Panc1 (cell line): ENCODE results near the gene ZDHHC14. TPM values are rescaled to one million over a fixed set of nuclear protein-coding genes. Genes with fewer than 3 reads are reported as not detected.

Source experiments
- ATAC-seq: fragments of 200-7000 bp; cut with Tn5 transposase; 2 replicates; pipeline ENCODE4 v1.9.1; 2020; ENCODE audit warnings: mild to moderate bottlenecking, moderate library complexity
- BruUV-seq: library from RNA; stranded (reverse); fragments of 400-500 nt; replicated peaks from 2 replicates; lab custom pipeline; 2021; lab: Mats Ljungman, UMichigan
- CTCF ChIA-PET: fragments of 300-600 bp; sonication (Branson Sonifier 250); formaldehyde crosslinking; loops from one replicate; lab custom pipeline; 2022; ENCODE audit warnings: antibody characterized with exemption; lab: Charles Lee
- POLR2A ChIA-PET: fragments of 300-600 bp; sonication (Branson Sonifier 250); formaldehyde crosslinking; loops from one replicate; lab custom pipeline; 2022; ENCODE audit warnings: antibody characterized with exemption; lab: Charles Lee
- DNase-seq: peaks from one replicate; pipeline ENCODE4 v3.0.0-alpha.2; 2010; ENCODE audit warnings: low read depth, low spot score
- H3K27ac ChIP-seq: 2 replicates; pipeline ENCODE4 v1.5.1; 2011; ENCODE audit warnings: mild to moderate bottlenecking, low read length, inconsistent platforms
- H3K27me3 ChIP-seq: fragments of 200-500 bp; sonication (Bioruptor generic); 2 replicates; pipeline ENCODE4 v1.6.0; 2014; ENCODE audit warnings: low read length, inconsistent platforms; ENCODE audit not compliant: control insufficient read depth, insufficient read depth
- H3K36me3 ChIP-seq: fragments of 200-500 bp; sonication (Bioruptor generic); 2 replicates; pipeline ENCODE4 v1.5.1; 2014; ENCODE audit warnings: inconsistent platforms, mild to moderate bottlenecking, low read length, moderate library complexity; ENCODE audit not compliant: control insufficient read depth, insufficient read depth
- H3K4me1 ChIP-seq: 2 replicates; pipeline ENCODE4 v1.5.1; 2011; ENCODE audit warnings: inconsistent platforms, mild to moderate bottlenecking, low read length, moderate library complexity; ENCODE audit not compliant: control insufficient read depth, insufficient read depth
- H3K4me3 ChIP-seq, 2 experiments: 2 replicates each; pipeline ENCODE4 v1.5.1; 2011 to 2012; ENCODE audit warnings: low read depth in 2 of 2, low read length in 2 of 2, mild to moderate bottlenecking in 2 of 2, inconsistent platforms in 1 of 2, moderate library complexity in 1 of 2
- H3K9me3 ChIP-seq: fragments of 200-500 bp; sonication (Bioruptor generic); 2 replicates; pipeline ENCODE4 v1.5.1; 2014; ENCODE audit warnings: low read depth, mild to moderate bottlenecking, inconsistent platforms, low read length, moderate library complexity; ENCODE audit not compliant: control insufficient read depth, insufficient read depth
- CTCF ChIP-seq: fragments of 450-650 bp; IDR thresholded peaks from 2 replicates; pipeline ENCODE4 v1.5.1; 2017; ENCODE audit warnings: mild to moderate bottlenecking
- POLR2AphosphoS5 ChIP-seq: IDR thresholded peaks from 2 replicates; pipeline ENCODE4 v1.6.1; 2012; ENCODE audit warnings: mild to moderate bottlenecking, low read depth, low read length, moderate library complexity
- REST ChIP-seq, 2 experiments: IDR thresholded peaks; 2 replicates each; pipeline ENCODE4 v1.6.1; 2011 to 2012; ENCODE audit warnings: low read depth in 2 of 2, control low read depth in 1 of 2, low read length in 1 of 2, mild to moderate bottlenecking in 1 of 2, moderate library complexity in 1 of 2; ENCODE audit not compliant: insufficient read depth in 1 of 2
- SIN3A ChIP-seq: IDR thresholded peaks from 2 replicates; pipeline ENCODE4 v1.6.1; 2012; ENCODE audit warnings: low read depth, mild to moderate bottlenecking, low read length, moderate library complexity, borderline replicate concordance; ENCODE audit not compliant: insufficient read depth
- TCF7L2 ChIP-seq: IDR thresholded peaks from 2 replicates; pipeline ENCODE4 v1.6.1; 2011; ENCODE audit warnings: mild to moderate bottlenecking, low read depth, low read length, inconsistent platforms
- in situ Hi-C: cut with HindIII; loops from 2 replicates; pipeline ENCODE4 v1.10.0; 2016; ENCODE audit warnings: low sequenced_read_pairs, low pct_unique_long_range_greater_than_20kb
- intact Hi-C: fragments of 100-400 bp; cut with micrococcal nuclease; formaldehyde crosslinking; loops from one replicate; pipeline ENCODE4 v1.10.0; 2022; ENCODE audit not compliant: unreplicated experiment
- total RNA-seq: library from RNA; stranded (reverse); gene quantifications from one replicate; pipeline ENCODE4 v1.2.1, GENCODE V29; 2021; ENCODE audit not compliant: unreplicated experiment

ZDHHC14 gene
- total RNA-seq, 1 experiment from 2014 or later: 19.9 TPM

DNA sequence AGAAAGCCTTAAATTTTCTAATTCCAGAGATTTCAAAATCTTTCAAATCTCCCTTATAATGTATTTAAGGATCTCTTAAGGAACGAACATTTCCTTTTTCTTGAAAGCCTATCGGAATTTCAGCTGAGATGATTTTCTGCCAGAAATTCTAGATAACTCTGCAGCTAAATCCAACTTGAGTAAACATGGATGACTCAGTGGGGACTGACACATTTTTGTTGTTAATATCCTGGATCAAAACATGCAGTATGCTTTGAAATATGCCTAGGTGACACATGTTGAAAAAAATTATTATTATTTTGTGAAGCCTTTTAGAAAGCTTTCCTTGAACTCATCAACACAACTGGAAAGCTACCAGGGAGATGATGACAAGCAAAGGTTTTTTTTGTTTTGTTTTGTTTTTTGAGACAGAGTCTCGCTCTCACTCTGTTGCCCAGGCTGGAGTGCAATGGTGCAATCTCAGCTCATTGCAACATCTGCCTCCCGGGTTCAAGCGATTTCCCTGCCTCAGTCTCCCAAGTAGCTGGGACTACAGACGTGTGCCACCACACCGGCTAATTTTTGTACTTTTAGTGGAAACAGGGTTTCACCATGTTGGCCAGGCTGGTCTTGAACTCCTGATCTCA lies 302.0 kb downstream of the ZDHHC14 start:
- in situ Hi-C loops (no loop called here), intact Hi-C loops (no loop called here)
- Histone ChIP-seq H3K27me3 (no peaks in the 10 kb centered on the region), H3K4me3 (no peak overlapping the region), H3K4me1 (peaks cover 4% of the 10 kb centered on the region; the same call in 1 of the 2 replicates), H3K9me3 (no peaks in the 10 kb centered on the region), H3K27ac (no peak overlapping the region), H3K36me3 (no peaks in the 10 kb centered on the region)
- BruUV-seq: no TSS peak
- ChIA-PET POLR2A (no interaction called here), CTCF (no interaction called here)
- peak; percentile 20 for DNase-seq
- no peak for TF ChIP-seq REST (IDR thresholded peaks at IDR 0.05; ENCODE audit: insufficient read depth in 1 of 2, low read depth in 2 of 2, low read length in 1 of 2)
- no peak for TF ChIP-seq TCF7L2
- TF ChIP-seq POLR2AphosphoS5: no peak
- TF ChIP-seq SIN3A: no peak
- TF ChIP-seq CTCF: no peak
- no peak for ATAC-seq

DNA sequence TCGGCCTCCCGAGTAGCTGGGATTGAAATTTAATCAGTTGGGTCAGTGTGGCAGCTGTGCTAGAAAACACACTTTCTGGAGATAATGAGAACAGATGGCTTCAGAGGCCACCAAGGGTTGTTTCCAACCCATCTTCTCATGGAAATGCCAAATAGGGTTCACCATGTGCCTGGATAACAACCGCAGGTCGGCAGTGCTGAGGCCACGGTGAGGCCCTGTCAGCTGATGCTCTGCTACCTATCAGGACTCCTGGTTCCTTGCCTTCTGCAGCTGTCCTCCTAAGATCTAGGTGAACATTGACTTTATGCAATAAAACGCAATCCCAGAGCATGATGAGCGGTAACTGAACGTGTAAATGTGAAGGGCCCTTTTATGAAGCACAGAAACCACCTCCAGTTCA lies 302.7 kb downstream of the ZDHHC14 start:
- intact Hi-C loops (no loop called here), in situ Hi-C loops (no loop called here)
- POLR2A ChIA-PET: no interaction called here
- peaks cover 4% of the 10 kb centered on the region; the same call in 1 of the 2 replicates for H3K4me1 ChIP-seq
- TF ChIP-seq REST (IDR thresholded peaks at IDR 0.05; ENCODE audit: insufficient read depth in 1 of 2, low read depth in 2 of 2, low read length in 1 of 2) (no peak), CTCF (no peak), TCF7L2 (no peak), POLR2AphosphoS5 (no peak), SIN3A (no peak)
- no peak for ATAC-seq
- H3K9me3 ChIP-seq: no peaks in the 10 kb centered on the region
- H3K27me3 ChIP-seq: no peaks in the 10 kb centered on the region
- DNase-seq: no peak
- no peak overlapping the region for H3K27ac ChIP-seq
- H3K4me3 ChIP-seq: no peak overlapping the region
- no peaks in the 10 kb centered on the region for H3K36me3 ChIP-seq
- BruUV-seq: no TSS peak
- CTCF ChIA-PET: no interaction called here
